Measurements from ENCODE around the gene AGBL5. TPM values are rescaled to one million over a fixed set of nuclear protein-coding genes. Genes with fewer than 3 reads are reported as not detected.
A peak's percentile ranks its signal among the peaks of the same experiment; 100 is the strongest.

The AGBL5 gene
- total and polyA plus RNA-seq, 9 of the 15 experiments (the other 6 are each of a cell fraction or from before 2014, with no cell fraction given) = 3.3 to 52.7 (median 26.2) TPM

GRCh38 chr2:27019931-27020855 is 31.3 kb upstream of the AGBL5 start (continued):
- TF ChIP-seq ZNF175 (CRISPR knock-in tag; IDR thresholded peaks at IDR 0.05; ENCODE audit: low read depth) (0 out of 2 replicates have a peak, but pooled peaks have one; percentile 40), RNF2 (IDR thresholded peaks at IDR 0.05) (peak; percentile 93), ZNF398 (CRISPR knock-in tag; IDR thresholded peaks at IDR 0.05) (no peak), PPARD (CRISPR knock-in tag; IDR thresholded peaks at IDR 0.05) (no peak), ZBTB12 (CRISPR knock-in tag; IDR thresholded peaks at IDR 0.05) (no peak), HES1 (IDR thresholded peaks at IDR 0.05; ENCODE audit: low read depth) (peak; percentile 90), GTF2A2 (tag; IDR thresholded peaks at IDR 0.05) (no peak), XRCC3 (IDR thresholded peaks at IDR 0.05) (no peak), ID3 (CRISPR knock-in tag; IDR thresholded peaks at IDR 0.05) (no peak), ID3 (tag; IDR thresholded peaks at IDR 0.05) (peak; percentile 36; the same call in 1 of the 2 replicates), ARNT (IDR thresholded peaks at IDR 0.05) (peak; percentile 20 to 72; a peak in 1 of 4 replicates), MECOM (CRISPR knock-in tag; IDR thresholded peaks at IDR 0.05) (no peak), FOXK2 (conservative IDR thresholded peaks at IDR 0.05 in 1 of 2, IDR thresholded peaks at IDR 0.05 in 1 of 2; ENCODE audit: low read depth in 2 of 2) (peak; percentile 22 to 63; a peak in 1 of 4 replicates), KLF16 (IDR thresholded peaks at IDR 0.05) (peak; percentile 81), MTA2 (IDR thresholded peaks at IDR 0.05; ENCODE audit: low read depth) (peak; percentile 64), MEF2A (IDR thresholded peaks at IDR 0.05; ENCODE audit: control insufficient read depth, low read depth, low read length) (no peak), GTF2E2 (tag; IDR thresholded peaks at IDR 0.05) (0 out of 2 replicates have a peak, but pooled peaks have one; percentile 17), ZBTB33 (CRISPR knock-in tag; IDR thresholded peaks at IDR 0.05) (peak; percentile 54; the same call in 1 of the 2 replicates), SMAD4 (CRISPR knock-in tag; conservative IDR thresholded peaks at IDR 0.05) (peak; percentile 72), POU5F1 (IDR thresholded peaks at IDR 0.05; ENCODE audit: borderline replicate concordance, low read depth, low read length, partially characterized antibody) (no peak), ZNF444 (CRISPR knock-in tag; IDR thresholded peaks at IDR 0.05) (no peak), ZNF24 (IDR thresholded peaks at IDR 0.05) (no peak), WHSC1 (IDR thresholded peaks at IDR 0.05; ENCODE audit: low read length) (no peak)
